Keratinocyte (primary cell): ENCODE data around the gene FBN2. TPM values are rescaled to one million over a fixed set of nuclear protein-coding genes. Genes with fewer than 3 reads are reported as not detected.

Experiments
- DNase-seq: peaks from one replicate; pipeline ENCODE4 v3.0.0-alpha.2; 2011; ENCODE audit warnings: low read depth, missing footprints, low spot score
- FAIRE-seq: peaks from 2 replicates; lab custom pipeline; 2011; peaks lifted over from hg19 to GRCh38; lab: Jason Lieb, UNC
- H2AFZ ChIP-seq: 2 replicates; pipeline ENCODE4 v1.6.0; 2012; ENCODE audit warnings: low read length, control low read depth, inconsistent platforms; ENCODE audit not compliant: control insufficient read depth
- H3K27ac ChIP-seq: 2 replicates; pipeline ENCODE4 v1.5.1; 2011; ENCODE audit warnings: low read length; ENCODE audit not compliant: control insufficient read depth, insufficient read depth
- H3K27me3 ChIP-seq: 3 replicates; pipeline ENCODE4 v1.6.0; 2011; ENCODE audit warnings: low read length; ENCODE audit not compliant: control insufficient read depth, insufficient read depth; ENCODE audit errors: extremely low read depth
- H3K36me3 ChIP-seq, 2 experiments: 2 replicates in 1 of 2; 3 replicates in 1 of 2; pipeline ENCODE4 v1.5.1; 2011; ENCODE audit warnings: low read length in 2 of 2, mild to moderate bottlenecking in 1 of 2; ENCODE audit not compliant: control insufficient read depth in 2 of 2, insufficient read depth in 2 of 2; ENCODE audit errors: extremely low read depth in 1 of 2
- H3K4me1 ChIP-seq: 3 replicates; pipeline ENCODE4 v1.5.1; 2011; ENCODE audit warnings: low read length; ENCODE audit not compliant: control insufficient read depth, insufficient read depth; ENCODE audit errors: extremely low read depth
- H3K4me2 ChIP-seq: 3 replicates; pipeline ENCODE4 v1.6.0; 2011; ENCODE audit warnings: low read depth, low read length; ENCODE audit not compliant: control insufficient read depth, insufficient read depth; ENCODE audit errors: extremely low read depth
- H3K4me3 ChIP-seq, 3 experiments: fragments of 200-600 bp in 1 of 3; sonication (generic) in 1 of 3; 2 replicates in 2 of 3; 3 replicates in 1 of 3; pipeline ENCODE4 v1.5.1; 2011 to 2016; ENCODE audit warnings: low read length in 3 of 3, mild to moderate bottlenecking in 3 of 3, control low read depth in 2 of 3, inconsistent platforms in 1 of 3, low read depth in 1 of 3, mixed read lengths in 1 of 3, mixed run types in 1 of 3, moderate library complexity in 1 of 3; ENCODE audit not compliant: control insufficient read depth in 2 of 3, insufficient read depth in 2 of 3; ENCODE audit errors: extremely low read depth in 1 of 3
- H3K79me2 ChIP-seq: 2 replicates; pipeline ENCODE4 v1.6.0; 2012; ENCODE audit warnings: low read length; ENCODE audit not compliant: control insufficient read depth, insufficient read depth
- H3K9ac ChIP-seq: 3 replicates; pipeline ENCODE4 v1.6.0; 2011; ENCODE audit warnings: low read length; ENCODE audit not compliant: control insufficient read depth, insufficient read depth; ENCODE audit errors: extremely low read depth
- H3K9me1 ChIP-seq: 3 replicates; pipeline ENCODE4 v1.6.0; 2011; ENCODE audit warnings: low read length; ENCODE audit not compliant: control insufficient read depth, insufficient read depth; ENCODE audit errors: extremely low read depth
- H3K9me3 ChIP-seq: 2 replicates; pipeline ENCODE4 v1.5.1; 2012; ENCODE audit warnings: low read depth, low read length; ENCODE audit not compliant: control insufficient read depth
- H4K20me1 ChIP-seq: 3 replicates; pipeline ENCODE4 v1.6.0; 2011; ENCODE audit warnings: low read length; ENCODE audit not compliant: control insufficient read depth, insufficient read depth; ENCODE audit errors: extremely low read depth
- CTCF ChIP-seq, 3 experiments: IDR thresholded peaks in 1 of 3; conservative IDR thresholded peaks in 1 of 3; optimal IDR thresholded peaks in 1 of 3; 2 replicates in 2 of 3; 3 replicates in 1 of 3; pipeline versions ENCODE3 to v1.5.1; 2011; ENCODE audit warnings: low read length in 3 of 3, mild to moderate bottlenecking in 3 of 3, moderate library complexity in 2 of 3, control low read depth in 1 of 3, inconsistent platforms in 1 of 3; ENCODE audit not compliant: insufficient read depth in 2 of 3; ENCODE audit errors: extremely low read depth in 1 of 3
- EZH2 ChIP-seq: IDR thresholded peaks from one replicate; pipeline ENCODE4 v1.6.1; 2012; ENCODE audit warnings: inconsistent platforms, mild to moderate bottlenecking, low read length, moderate library complexity
- dilution Hi-C: fragments of 300-500 bp; cut with MboI; formaldehyde crosslinking; loops from one replicate; pipeline ENCODE4 v1.7.0; 2020; ENCODE audit warnings: low sequenced_read_pairs; ENCODE audit not compliant: extremely low pct_ligation_motif_present
- polyA plus RNA-seq, 5 experiments: library from polyadenylated mRNA; depleted of rRNA in 3 of 5; stranded (reverse) in 3 of 5; stranded (forward) in 1 of 5; unstranded in 1 of 5; fragments of >200 nt; gene quantifications; 1 replicate in 1 of 5; 2 replicates in 3 of 5; 3 replicates in 1 of 5; pipeline versions ENCODE4 v1.2.1 to v1.2.3, GENCODE V29; 2011 to 2012; ENCODE audit warnings: missing spikeins in 2 of 5, low read depth in 1 of 5, low replicate concordance in 1 of 5

FBN2 gene
- polyA plus RNA-seq, 1 donor (not counting 4 experiments of a cell fraction or from before 2014, with no cell fraction given), result 30.1 TPM

GRCh38 chr5:128331261-128331660, 206.8 kb downstream of the FBN2 start:
- H3K9me1 ChIP-seq, result no peaks in the 10 kb centered on the region
- no peaks in the 10 kb centered on the region for H3K4me1 ChIP-seq
- H4K20me1 ChIP-seq, result no peaks in the 10 kb centered on the region
- H3K27me3 ChIP-seq, result no peaks in the 10 kb centered on the region
- peaks cover 16 to 19% of the 10 kb centered on the region in 2 experiments for H3K36me3 ChIP-seq
- DNase-seq (no peak), FAIRE-seq (no peak)
- no peak overlapping the region for H3K27ac ChIP-seq
- H3K4me3 ChIP-seq, result no peak overlapping the region
- H3K9ac ChIP-seq, result no peak overlapping the region
- dilution Hi-C loops, result no loop called here
- H3K4me2 ChIP-seq, result no peak overlapping the region
- H2AFZ ChIP-seq, result no peak overlapping the region
- H3K9me3 ChIP-seq, result no peaks in the 10 kb centered on the region
- TF ChIP-seq EZH2, result no peak
- TF ChIP-seq CTCF (optimal IDR thresholded peaks at IDR 0.05 in 1 of 3, IDR thresholded peaks at IDR 0.05 in 1 of 3, conservative IDR thresholded peaks at IDR 0.05 in 1 of 3; ENCODE audit: extremely low read depth in 1 of 3, insufficient read depth in 2 of 3, low read length in 3 of 3), result no peak
- H3K79me2 ChIP-seq, result no peaks in the 10 kb centered on the region

GRCh38 chr5:128329386-128329939, 208.6 kb downstream of the FBN2 start:
- no peaks in the 10 kb centered on the region for H3K9me3 ChIP-seq
- no peak overlapping the region for H3K4me2 ChIP-seq
- no peaks in the 10 kb centered on the region for H4K20me1 ChIP-seq
- TF ChIP-seq CTCF (optimal IDR thresholded peaks at IDR 0.05 in 1 of 3, IDR thresholded peaks at IDR 0.05 in 1 of 3, conservative IDR thresholded peaks at IDR 0.05 in 1 of 3; ENCODE audit: extremely low read depth in 1 of 3, insufficient read depth in 2 of 3, low read length in 3 of 3), result no peak
- no peak for TF ChIP-seq EZH2
- no peaks in the 10 kb centered on the region for H3K79me2 ChIP-seq
- H3K27ac ChIP-seq, result no peak overlapping the region
- no peak for FAIRE-seq
- H3K4me3 ChIP-seq, result no peak overlapping the region
- no peak overlapping the region for H2AFZ ChIP-seq
- H3K9ac ChIP-seq, result no peak overlapping the region
- H3K36me3 ChIP-seq, result peaks cover 14 to 17% of the 10 kb centered on the region in 2 experiments
- DNase-seq, result no peak
- dilution Hi-C loops, result no loop called here
- no peaks in the 10 kb centered on the region for H3K9me1 ChIP-seq
- no peaks in the 10 kb centered on the region for H3K27me3 ChIP-seq
- no peaks in the 10 kb centered on the region for H3K4me1 ChIP-seq
